ENCODE data around the gene STON1. TPM values are rescaled to one million over a fixed set of nuclear protein-coding genes. Genes with fewer than 3 reads are reported as not detected.

Gene STON1
- total and polyA plus RNA-seq, 2 of the 4 experiments (the other 2 are of a cell fraction), result 4.0 to 5.7 TPM

- BruUV-seq (replicated peaks), result no TSS peak
- DNase-seq (peak; percentile 68), ATAC-seq (ENCODE audit: low read depth) (peak; percentile 55)
- peak overlapping the region; percentile 22; the same call in 1 of the 2 replicates for H3K23ac ChIP-seq (ENCODE audit: low read depth, low read length)
- peaks cover 9 to 29% of the 10 kb centered on the region in 2 experiments for H3K79me1 ChIP-seq (ENCODE audit: low read depth in 1 of 2, low read length in 2 of 2)
- ChIA-PET CTCF (interaction anchor here (0.8 to 1.6 kb wide), 3 partner anchors 9 to 456 kb away, joined by 3 to 4 read pairs (median 4); no protein-coding TSS in a partner anchor), POLR2A (ENCODE audit: unreplicated experiment) (interaction anchor here (0.6 kb wide), 1 partner anchor 101 kb away, joined by 3 read pairs; no protein-coding TSS in a partner anchor)
- no CpG with 5 or more reads among the region's 6 CpGs for WGBS, 2 experiments (ENCODE audit: extremely low coverage in 2 of 2, insufficient read length in 1 of 2)
- H4K20me1 ChIP-seq (ENCODE audit: insufficient read depth, low read length), result peaks cover 4% of the 10 kb centered on the region; the same call in 1 of the 2 replicates
- peak overlapping the region; percentile 79 for H2AFZ ChIP-seq (replicated peaks; ENCODE audit: low read length, poor library complexity)
- no peak overlapping the region for H2BK15ac ChIP-seq (ENCODE audit: low read depth, low read length)
- peak overlapping the region; percentile 10; the same call in 1 of the 2 replicates for H3K14ac ChIP-seq (replicated peaks; ENCODE audit: low read depth, low read length)
- H2BK5ac ChIP-seq (ENCODE audit: low read depth, low read length, poor library complexity, severe bottlenecking), result peak overlapping the region; percentile 51
- peak overlapping the region; percentile 70 for H3K9ac ChIP-seq (ENCODE audit: low read depth, low read length)
- no peaks in the 10 kb centered on the region for H3K9me3 ChIP-seq (ENCODE audit: control insufficient read depth, insufficient read depth, low read length)
- H4K91ac ChIP-seq (ENCODE audit: insufficient read depth, low read depth, low read length), result no peak overlapping the region
- H3K4me3 ChIP-seq (ENCODE audit: insufficient read depth, low read depth, low read length), result peak overlapping the region; percentile 88
- intact Hi-C loops (cut with micrococcal nuclease), result loop anchor here (2.0 to 5.0 kb wide), 2 partner anchors 56 to 60 kb away; no protein-coding TSS in a partner anchor
- dilution Hi-C loops (cut with HindIII; ENCODE audit: low sequenced_read_pairs, unreplicated experiment), result no loop called here
- no peak overlapping the region for H3K18ac ChIP-seq (ENCODE audit: low read depth, low read length)
- 0 out of 2 replicates have a peak overlapping the region, but pooled peaks have one; percentile 32 for H3K56ac ChIP-seq (ENCODE audit: extremely low read depth, insufficient read depth, low read length)
- no peak overlapping the region for H2BK20ac ChIP-seq (ENCODE audit: low read depth, low read length)
- peaks cover 12% of the 10 kb centered on the region for H3K4me1 ChIP-seq (ENCODE audit: control insufficient read depth, insufficient read depth, low read length)
- H4K5ac ChIP-seq (ENCODE audit: low read depth, low read length), result no peak overlapping the region; the same call in 1 of the 2 replicates
- no peak overlapping the region for H2AK5ac ChIP-seq (ENCODE audit: low read depth, low read length)
- peak overlapping the region; percentile 7; the same call in 1 of the 2 replicates for H3K27ac ChIP-seq (ENCODE audit: insufficient read depth, low read length)
- peak overlapping the region; percentile 34 for H3K4me2 ChIP-seq (ENCODE audit: low read depth, low read length)
- H2AK9ac ChIP-seq (replicated peaks; ENCODE audit: low read depth, low read length, poor library complexity), result peak overlapping the region; percentile 83
- peaks cover 2% of the 10 kb centered on the region; the same call in 1 of the 2 replicates for H3K27me3 ChIP-seq (ENCODE audit: control insufficient read depth, insufficient read depth, low read length)
- no peak overlapping the region for H4K8ac ChIP-seq (ENCODE audit: low read depth in 2 of 2, low read length in 2 of 2)
- peaks cover 13% of the 10 kb centered on the region for H3K9me1 ChIP-seq (ENCODE audit: insufficient read depth, low read length)
- no peaks in the 10 kb centered on the region for H3K36me3 ChIP-seq (ENCODE audit: control insufficient read depth, insufficient read depth, low read length)
- no peak overlapping the region for H2BK120ac ChIP-seq (ENCODE audit: low read depth, low read length)
- in situ Hi-C loops (cut with MboI; ENCODE audit: low sequenced_read_pairs), result no loop called here
- H3K4ac ChIP-seq (ENCODE audit: low read depth, low read length), result no peak overlapping the region
- TF ChIP-seq BHLHE40 (IDR thresholded peaks at IDR 0.05; ENCODE audit: low read depth, low read length) (no peak), MAFK (IDR thresholded peaks at IDR 0.05; ENCODE audit: low read depth, low read length) (no peak), MXI1 (IDR thresholded peaks at IDR 0.05; ENCODE audit: borderline replicate concordance, low read depth, low read length) (no peak), CEBPB (IDR thresholded peaks at IDR 0.05; ENCODE audit: low read depth, low read length) (no peak), USF2 (IDR thresholded peaks at IDR 0.05; ENCODE audit: low read depth, low read length) (no peak), RFX5 (IDR thresholded peaks at IDR 0.05; ENCODE audit: low read depth, low read length) (no peak), CHD1 (IDR thresholded peaks at IDR 0.05; ENCODE audit: low read depth, low read length) (no peak), NFE2L2 (IDR thresholded peaks at IDR 0.05; ENCODE audit: low read depth, low read length) (no peak), SMC3 (IDR thresholded peaks at IDR 0.05; ENCODE audit: low read depth, low read length) (no peak), CTCF (conservative IDR thresholded peaks at IDR 0.05; ENCODE audit: low read depth, low read length) (no peak), FOS (IDR thresholded peaks at IDR 0.05; ENCODE audit: low read depth, low read length) (no peak), ELK1 (IDR thresholded peaks at IDR 0.05; ENCODE audit: borderline replicate concordance, low read depth, low read length) (no peak), RCOR1 (IDR thresholded peaks at IDR 0.05; ENCODE audit: insufficient replicate concordance, low read length) (no peak), MAZ (IDR thresholded peaks at IDR 0.05; ENCODE audit: borderline replicate concordance, low read depth, low read length) (no peak), RAD21 (IDR thresholded peaks at IDR 0.05; ENCODE audit: low read length) (no peak)
Observed at GRCh38 chr2:48531141-48531648, 1.2 kb downstream of the STON1 start.
